Measurements from ENCODE around the gene LRRK1.
A peak's percentile ranks its signal among the peaks of the same experiment; 100 is the strongest.

The LRRK1 gene

GRCh38 chr15:100918034-100918689 is 995 bp upstream of the LRRK1 start:
- DNase-seq: peak; percentile 64 to 65

- no peak for DNase-seq
Observed at GRCh38 chr15:100919481-100920405, 586 bp downstream of the LRRK1 start.

GRCh38 chr15:100920516-100921135 is 1.5 kb downstream of the LRRK1 start:
- DNase-seq: no peak

- no peak for DNase-seq
Observed at GRCh38 chr15:100922192-100923040, 3.3 kb downstream of the LRRK1 start.

GRCh38 chr15:100923076-100923475 is 3.9 kb downstream of the LRRK1 start:
- DNase-seq: no peak

GRCh38 chr15:100923902-100924301 is 4.7 kb downstream of the LRRK1 start:
- no peak for DNase-seq

GRCh38 chr15:100924436-100924835 is 5.3 kb downstream of the LRRK1 start:
- no peak for DNase-seq

GRCh38 chr15:100925480-100925879 is 6.3 kb downstream of the LRRK1 start:
- no peak for DNase-seq

- no peak for DNase-seq
Observed at GRCh38 chr15:100926258-100926657, 7.1 kb downstream of the LRRK1 start.

GRCh38 chr15:100926971-100927756 is 8.0 kb downstream of the LRRK1 start:
- peak in 1 of 2 donors; percentile 27 for DNase-seq

- no peak for DNase-seq
Observed at GRCh38 chr15:100928632-100929280, 9.6 kb downstream of the LRRK1 start.

- no peak for DNase-seq
Observed at GRCh38 chr15:100929641-100930042, 10.5 kb downstream of the LRRK1 start.

GRCh38 chr15:100930306-100930848 is 11.2 kb downstream of the LRRK1 start:
- no peak for DNase-seq

- DNase-seq: no peak
Observed at GRCh38 chr15:100931143-100931890, 12.2 kb downstream of the LRRK1 start.

GRCh38 chr15:100932676-100933348 is 13.7 kb downstream of the LRRK1 start:
- DNase-seq: no peak

GRCh38 chr15:100934166-100934565 is 15.0 kb downstream of the LRRK1 start:
- DNase-seq: no peak

- DNase-seq: no peak
Observed at GRCh38 chr15:100934726-100935125, 15.6 kb downstream of the LRRK1 start.

- no peak for DNase-seq
Observed at GRCh38 chr15:100937171-100937570, 18.0 kb downstream of the LRRK1 start.

GRCh38 chr15:100939791-100940190 is 20.6 kb downstream of the LRRK1 start:
- DNase-seq: no peak
